Measurements from ENCODE around the gene GLI2.

DNA sequence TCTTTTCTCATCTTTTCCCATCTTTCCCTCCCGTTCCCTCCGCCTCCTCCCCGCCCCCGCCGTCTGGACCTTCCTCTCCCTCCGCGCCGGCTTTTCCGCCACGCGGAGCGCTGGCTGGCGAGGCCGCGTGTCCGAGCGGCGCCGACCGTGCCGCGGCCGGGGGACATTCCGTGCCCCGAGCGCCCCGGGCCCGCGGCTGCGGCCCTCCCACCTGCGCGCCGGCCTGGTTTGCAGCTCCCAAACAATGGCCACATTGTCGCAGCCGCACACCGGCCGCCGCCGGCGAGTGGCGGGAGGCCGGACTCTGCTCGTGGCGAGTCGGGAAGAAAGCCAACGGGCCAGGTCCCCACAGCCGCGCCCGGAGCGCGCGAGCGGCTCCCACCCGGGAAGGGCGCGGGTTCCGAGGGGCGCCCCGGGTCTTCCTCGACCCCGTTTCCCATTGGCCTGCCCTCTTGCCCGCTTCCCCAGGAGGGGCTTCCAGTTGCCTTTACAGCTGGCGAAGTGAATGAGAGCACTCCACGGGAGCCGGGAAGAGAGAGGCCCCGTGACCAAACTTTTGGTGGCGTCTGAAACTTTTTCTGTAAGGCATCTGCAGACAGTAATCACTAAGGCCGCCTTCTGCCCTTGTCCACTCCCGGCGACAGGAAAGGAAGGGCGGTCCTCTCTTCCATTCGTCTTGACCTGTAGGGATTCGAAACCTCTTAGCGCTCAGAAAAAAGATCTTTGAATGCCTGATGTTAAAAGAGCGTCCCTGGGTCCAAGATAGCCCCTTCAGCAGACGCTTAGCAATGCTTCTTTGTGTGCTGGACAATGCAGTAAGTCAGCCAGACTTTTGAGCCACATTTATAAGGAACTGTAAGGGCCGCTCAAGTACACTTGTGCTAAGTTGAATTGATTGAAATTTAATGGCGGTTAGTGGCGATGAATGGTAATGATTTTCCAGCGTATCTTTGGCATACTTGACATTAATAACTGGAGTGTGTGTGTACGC, 6.2 kb downstream of the GLI2 start:
- TF ChIP-seq POLR2AphosphoS5 (IDR thresholded peaks at IDR 0.05; ENCODE audit: low read depth, low read length) (no peak), POLR2A (IDR thresholded peaks at IDR 0.05; ENCODE audit: low read depth, low read length) (no peak), SPI1 (IDR thresholded peaks at IDR 0.05; ENCODE audit: low read depth, low read length) (no peak), POU2F2 (IDR thresholded peaks at IDR 0.05; ENCODE audit: low read depth, low read length) (no peak), TAF1 (IDR thresholded peaks at IDR 0.05; ENCODE audit: low read depth, low read length) (no peak)
